BE2C (cell line): ENCODE measurements around the gene ARHGAP8.

Experiments used
- DNase-seq: peaks from one replicate; pipeline ENCODE4 v3.0.0-alpha.2; 2020
- H3K27me3 ChIP-seq: fragments of 250-450 bp; sonication (Bioruptor Pico); 2 replicates; pipeline ENCODE4 v1.5.1; 2020; ENCODE audit warnings: mild to moderate bottlenecking
- H3K36me3 ChIP-seq: fragments of 250-450 bp; sonication (Bioruptor Pico); 2 replicates; pipeline ENCODE4 v1.5.1; 2020; ENCODE audit warnings: mild to moderate bottlenecking
- H3K4me1 ChIP-seq: fragments of 250-450 bp; sonication (Bioruptor Pico); 2 replicates; pipeline ENCODE4 v1.5.1; 2020
- H3K4me3 ChIP-seq: 2 replicates; pipeline ENCODE4 v1.5.1; 2011; ENCODE audit warnings: low read depth, low read length
- H3K9me3 ChIP-seq: fragments of 250-450 bp; sonication (Bioruptor Pico); 2 replicates; pipeline ENCODE4 v1.5.1; 2020
- TF ChIP-seq, protein P1 (sequence below): IDR thresholded peaks from 2 replicates; pipeline ENCODE4 v1.5.1; 2012; ENCODE audit warnings: mild to moderate bottlenecking, low read depth, low read length

Gene ARHGAP8

DNA sequence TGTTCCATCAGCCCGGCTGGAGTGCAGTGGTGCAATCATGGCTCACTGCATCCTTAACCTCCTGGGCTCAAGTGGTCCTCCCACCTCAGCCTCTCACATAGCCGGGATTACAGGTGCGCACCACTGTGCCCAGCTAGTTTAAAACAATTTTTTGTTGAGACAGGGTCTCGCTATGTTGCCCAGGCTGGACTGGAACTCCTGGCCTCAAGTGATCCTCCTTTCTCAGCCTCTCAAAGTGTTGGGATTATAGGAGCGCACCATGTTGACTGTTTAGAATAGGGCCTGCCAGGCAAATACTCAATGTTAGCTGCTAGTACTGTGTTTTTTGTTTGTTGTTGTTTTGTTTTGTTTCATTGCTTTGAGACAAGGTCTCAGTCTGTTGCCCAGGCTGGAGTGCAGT is 66.4 kb downstream of the ARHGAP8 start:
- Histone ChIP-seq H3K36me3 (no peaks in the 10 kb centered on the region), H3K4me1 (no peaks in the 10 kb centered on the region), H3K4me3 (no peak overlapping the region), H3K9me3 (no peaks in the 10 kb centered on the region), H3K27me3 (no peaks in the 10 kb centered on the region)
- DNase-seq: no peak
- TF ChIP-seq, protein P1, sequence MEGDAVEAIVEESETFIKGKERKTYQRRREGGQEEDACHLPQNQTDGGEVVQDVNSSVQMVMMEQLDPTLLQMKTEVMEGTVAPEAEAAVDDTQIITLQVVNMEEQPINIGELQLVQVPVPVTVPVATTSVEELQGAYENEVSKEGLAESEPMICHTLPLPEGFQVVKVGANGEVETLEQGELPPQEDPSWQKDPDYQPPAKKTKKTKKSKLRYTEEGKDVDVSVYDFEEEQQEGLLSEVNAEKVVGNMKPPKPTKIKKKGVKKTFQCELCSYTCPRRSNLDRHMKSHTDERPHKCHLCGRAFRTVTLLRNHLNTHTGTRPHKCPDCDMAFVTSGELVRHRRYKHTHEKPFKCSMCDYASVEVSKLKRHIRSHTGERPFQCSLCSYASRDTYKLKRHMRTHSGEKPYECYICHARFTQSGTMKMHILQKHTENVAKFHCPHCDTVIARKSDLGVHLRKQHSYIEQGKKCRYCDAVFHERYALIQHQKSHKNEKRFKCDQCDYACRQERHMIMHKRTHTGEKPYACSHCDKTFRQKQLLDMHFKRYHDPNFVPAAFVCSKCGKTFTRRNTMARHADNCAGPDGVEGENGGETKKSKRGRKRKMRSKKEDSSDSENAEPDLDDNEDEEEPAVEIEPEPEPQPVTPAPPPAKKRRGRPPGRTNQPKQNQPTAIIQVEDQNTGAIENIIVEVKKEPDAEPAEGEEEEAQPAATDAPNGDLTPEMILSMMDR: no peak

DNA sequence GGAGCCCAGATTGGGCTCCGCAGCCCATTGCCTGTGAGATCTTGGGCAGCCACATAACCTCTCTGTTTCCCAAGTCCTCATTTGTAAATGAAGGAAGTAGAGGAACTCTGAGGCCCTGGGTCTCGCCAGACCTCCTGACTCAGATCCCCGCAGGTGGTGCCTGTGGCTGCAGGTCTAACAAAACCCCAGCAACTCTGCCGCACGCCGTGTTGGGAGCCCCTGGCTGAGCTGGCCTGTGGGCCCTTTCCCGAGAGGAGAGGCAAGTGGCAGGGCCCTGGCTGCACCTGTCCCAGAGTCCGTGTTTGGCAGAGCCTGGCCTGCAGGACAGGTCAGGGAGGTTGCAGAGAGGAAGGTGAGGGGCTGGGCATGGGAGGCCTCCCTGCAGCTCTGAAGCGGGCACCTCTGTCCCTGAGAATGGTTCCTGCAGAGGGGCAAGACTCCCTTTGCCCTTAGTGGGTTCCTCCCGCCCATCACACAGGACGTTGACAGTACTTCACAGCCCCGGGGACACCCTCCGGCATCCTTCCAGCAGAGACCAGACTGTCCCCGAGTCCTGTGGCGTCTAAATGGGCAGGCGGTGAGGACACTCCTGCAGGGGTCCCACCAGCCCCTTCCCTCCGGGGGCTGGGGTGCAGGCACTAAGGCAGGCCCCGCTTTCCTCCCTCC is 67.7 kb downstream of the ARHGAP8 start:
- H3K4me3 ChIP-seq: no peak overlapping the region
- H3K36me3 ChIP-seq: no peaks in the 10 kb centered on the region
- TF ChIP-seq, protein P1: no peak
- no peaks in the 10 kb centered on the region for H3K27me3 ChIP-seq
- no peak for DNase-seq
- H3K9me3 ChIP-seq: no peaks in the 10 kb centered on the region
- no peaks in the 10 kb centered on the region for H3K4me1 ChIP-seq

DNA sequence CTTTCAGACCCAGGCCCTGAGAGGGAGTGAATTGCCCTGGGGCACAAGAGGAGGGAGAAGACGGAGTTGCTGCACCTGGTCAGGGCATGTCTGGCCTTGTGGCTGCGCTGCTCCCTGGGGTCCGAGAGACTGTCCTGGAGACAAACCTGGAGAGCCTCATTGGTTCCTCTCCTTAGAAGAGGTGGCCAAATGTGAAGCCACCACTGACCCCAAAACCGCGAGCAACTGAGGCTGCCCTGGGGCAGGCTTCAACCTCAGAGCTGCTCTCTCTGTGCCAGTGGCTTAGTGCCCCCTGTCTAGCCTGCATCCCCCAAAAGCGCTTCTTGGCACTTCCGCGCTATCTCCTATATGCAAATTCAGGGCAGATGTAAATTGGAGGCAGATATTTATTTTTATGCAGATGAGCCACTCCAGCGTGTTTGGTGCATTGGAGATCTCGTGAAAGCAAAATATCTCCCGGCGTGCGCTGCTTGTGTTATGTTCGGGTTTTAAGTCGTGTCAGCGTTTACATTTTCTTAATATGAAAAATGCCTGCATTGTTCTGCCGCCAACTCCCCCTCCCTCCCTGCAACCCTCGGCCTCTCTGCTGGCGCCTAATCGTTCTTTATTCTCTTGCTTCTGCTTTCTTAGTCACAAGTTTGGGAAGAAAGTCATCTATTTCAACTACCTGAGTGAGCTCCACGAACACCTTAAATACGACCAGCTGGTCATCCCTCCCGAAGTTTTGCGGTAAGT is 69.5 kb downstream of the ARHGAP8 start:
- TF ChIP-seq, protein P1: no peak
- Histone ChIP-seq H3K36me3 (no peaks in the 10 kb centered on the region), H3K4me3 (no peak overlapping the region), H3K27me3 (no peaks in the 10 kb centered on the region), H3K9me3 (no peaks in the 10 kb centered on the region), H3K4me1 (no peaks in the 10 kb centered on the region)
- DNase-seq: no peak

DNA sequence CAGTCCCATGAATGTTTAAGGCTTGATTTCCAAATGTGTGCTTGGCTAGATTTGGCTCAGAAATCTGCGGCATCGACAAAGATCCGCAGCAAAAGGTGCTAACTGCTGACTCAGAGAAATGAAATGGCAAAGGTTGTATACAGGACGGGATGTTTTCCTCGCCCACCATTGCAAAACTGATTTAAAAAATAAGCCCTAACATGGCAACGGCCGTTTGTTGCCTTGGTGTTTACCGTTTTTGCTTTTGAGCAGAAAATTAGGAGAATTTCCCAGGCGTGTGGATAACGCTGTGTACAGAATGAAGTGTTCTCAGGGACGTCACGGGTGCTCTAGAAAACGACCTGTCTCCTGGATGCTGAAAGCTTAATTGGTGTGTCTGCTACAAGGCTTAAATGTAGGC is 70.2 kb downstream of the ARHGAP8 start:
- no peak overlapping the region for H3K4me3 ChIP-seq
- no peaks in the 10 kb centered on the region for H3K36me3 ChIP-seq
- H3K4me1 ChIP-seq: no peaks in the 10 kb centered on the region
- no peaks in the 10 kb centered on the region for H3K9me3 ChIP-seq
- no peaks in the 10 kb centered on the region for H3K27me3 ChIP-seq
- no peak for DNase-seq
- TF ChIP-seq, protein P1: no peak

DNA sequence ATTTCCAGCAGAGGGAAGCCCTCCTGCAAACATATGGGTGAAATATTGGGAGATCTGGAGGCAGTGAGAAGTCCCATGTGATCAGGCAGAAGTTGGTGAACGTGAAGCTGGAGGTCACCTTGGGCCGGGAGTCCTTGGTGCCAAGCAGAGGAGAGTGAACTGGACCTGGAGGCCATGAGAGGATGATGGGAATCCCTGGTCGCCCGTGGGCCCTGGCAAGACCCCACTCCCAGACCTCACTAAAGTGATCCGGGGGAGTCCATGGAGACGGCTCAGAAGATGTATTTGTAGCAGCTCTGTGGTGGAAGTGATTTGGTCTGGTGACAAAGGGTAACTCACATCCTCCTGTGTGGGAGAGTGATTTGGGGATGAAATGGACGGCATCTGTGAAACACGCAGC is 71.0 kb downstream of the ARHGAP8 start:
- Histone ChIP-seq H3K9me3 (no peaks in the 10 kb centered on the region), H3K36me3 (no peaks in the 10 kb centered on the region), H3K4me1 (no peaks in the 10 kb centered on the region), H3K27me3 (no peaks in the 10 kb centered on the region), H3K4me3 (no peak overlapping the region)
- DNase-seq: no peak
- TF ChIP-seq, protein P1: no peak

DNA sequence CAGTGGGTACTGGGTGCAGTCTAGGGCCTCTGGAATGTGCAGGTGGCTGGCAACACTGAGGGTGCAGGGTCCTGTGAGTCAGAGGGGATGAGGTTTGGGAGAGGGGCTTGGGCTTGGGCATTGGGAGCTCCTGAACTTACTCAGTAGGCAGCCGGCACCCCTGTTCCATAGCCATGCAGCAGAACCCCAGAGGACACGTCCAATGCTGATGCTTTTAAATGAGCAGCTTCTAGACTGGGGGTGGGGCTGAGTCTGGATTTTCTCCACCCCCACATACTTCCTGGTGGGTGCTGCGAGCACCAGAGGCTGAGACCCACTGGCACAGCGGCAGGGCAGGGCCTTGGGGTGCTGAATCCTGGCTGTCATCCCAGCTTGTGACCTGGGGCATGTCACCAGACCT is 71.4 kb downstream of the ARHGAP8 start:
- H3K27me3 ChIP-seq: no peaks in the 10 kb centered on the region
- H3K9me3 ChIP-seq: no peaks in the 10 kb centered on the region
- no peak overlapping the region for H3K4me3 ChIP-seq
- no peaks in the 10 kb centered on the region for H3K36me3 ChIP-seq
- no peak for DNase-seq
- no peaks in the 10 kb centered on the region for H3K4me1 ChIP-seq
- TF ChIP-seq, protein P1: no peak
